T-helper 22 cell (primary cell): ENCODE results near the gene TIMP2.
"Not testable (repeated sequence)": the region's sequence is repeated elsewhere in the genome, so short reads cannot be mapped to it uniquely, and the experiment has no call there.

Source experiments
- DNase-seq: peaks from one replicate; pipeline ENCODE4 v3.0.0-alpha.2; 2020; ENCODE audit warnings: low read depth

TIMP2 gene

GRCh38 chr17:78954684-78955083, 29.5 kb upstream of the TIMP2 start:
- DNase-seq = no peak

GRCh38 chr17:78953356-78954350, 28.5 kb upstream of the TIMP2 start:
- DNase-seq = no peak

DNA sequence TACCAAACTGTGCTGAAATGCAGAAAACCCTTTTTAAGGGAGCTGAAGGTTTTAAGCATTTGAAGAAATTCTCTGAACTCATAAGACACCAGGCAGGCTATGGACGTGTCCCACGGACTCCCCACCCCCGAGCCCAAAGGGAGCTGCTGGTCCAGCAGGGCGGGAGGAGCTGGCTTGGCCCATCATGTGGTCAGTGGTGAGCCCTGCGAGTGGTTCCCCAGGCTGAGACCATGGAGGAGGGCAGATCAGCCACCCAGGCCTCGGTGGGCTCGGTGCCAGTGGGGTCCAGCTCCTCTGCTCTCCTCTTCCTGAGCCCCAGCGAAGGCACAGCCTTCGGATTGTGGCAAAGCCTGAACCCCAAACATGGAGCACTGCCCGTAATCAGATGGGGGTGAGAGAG, 27.5 kb upstream of the TIMP2 start:
- no peak for DNase-seq

DNA sequence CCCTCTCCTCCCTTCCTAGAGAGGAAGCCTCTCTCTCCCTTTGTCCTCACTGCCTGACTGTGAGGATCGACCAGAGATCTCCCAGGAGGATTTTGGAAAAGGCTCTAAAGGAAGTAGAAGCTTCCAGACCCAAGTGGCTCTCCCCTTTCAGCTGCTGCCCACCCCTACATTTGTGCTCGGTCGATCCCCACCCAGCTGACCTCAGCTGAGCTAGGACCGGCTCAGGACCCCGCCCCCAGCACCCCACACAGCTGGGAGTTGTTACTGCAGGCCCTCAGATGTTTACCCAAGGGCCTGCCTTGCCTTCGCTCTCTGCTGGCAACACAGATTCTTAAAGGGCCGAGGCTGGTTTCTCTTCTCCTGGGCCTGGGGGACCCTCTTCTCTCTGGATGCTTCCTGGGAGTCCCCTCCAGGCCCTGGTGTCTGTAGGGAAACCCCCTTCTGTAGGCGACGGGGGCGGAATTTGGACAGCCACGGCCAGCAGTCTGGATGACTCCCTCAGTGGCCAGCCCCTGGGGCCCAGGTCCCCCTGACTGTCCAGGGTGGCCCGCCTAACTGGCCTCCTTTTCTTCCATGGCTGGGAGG, 26.9 kb upstream of the TIMP2 start:
- no peak for DNase-seq

GRCh38 chr17:78950870-78951269, 25.7 kb upstream of the TIMP2 start:
- DNase-seq = no peak

DNA sequence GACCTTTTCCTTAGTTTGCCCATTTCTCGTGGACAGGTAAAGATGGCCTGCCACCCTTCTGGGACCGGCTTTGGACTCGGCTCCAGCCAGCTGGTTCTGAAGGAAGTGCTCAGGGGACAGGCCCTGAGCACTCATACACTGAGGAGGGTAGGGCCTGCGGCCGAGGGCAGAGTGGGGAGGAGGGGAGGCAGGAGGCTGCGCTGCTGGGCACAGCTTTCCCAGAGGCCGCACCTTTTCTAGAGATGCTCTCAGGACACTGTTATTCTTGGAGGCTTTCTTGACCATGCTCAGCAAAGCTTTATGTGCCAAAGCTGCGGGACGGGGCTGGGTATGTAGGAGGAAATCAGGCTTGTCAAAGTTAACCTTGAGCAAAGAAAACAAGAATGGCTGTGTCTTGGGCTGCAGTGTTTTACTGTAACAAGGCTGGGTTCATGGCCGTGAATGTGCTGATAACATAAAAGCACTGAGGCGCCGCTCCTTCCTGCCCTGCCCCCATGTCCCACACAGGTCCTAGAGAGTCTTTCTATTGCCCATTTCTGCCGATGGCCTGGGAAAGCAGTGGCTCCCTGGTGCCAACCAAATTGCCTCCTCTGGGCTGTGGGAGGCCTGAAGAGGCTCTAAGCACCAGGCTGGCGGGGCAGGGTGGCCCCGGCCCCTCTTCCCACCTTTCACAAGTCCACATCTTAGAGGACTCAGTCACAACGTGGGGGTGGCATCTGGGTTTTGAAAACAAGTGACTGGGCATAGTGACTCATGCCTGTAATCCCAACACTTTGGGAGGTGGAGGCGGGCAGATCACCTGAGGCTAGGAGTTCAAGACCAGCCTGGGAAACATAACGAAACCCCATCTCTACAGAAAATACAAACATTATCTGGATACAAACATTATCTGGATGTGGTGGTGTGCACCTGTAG, 22.3 kb upstream of the TIMP2 start:
- DNase-seq = no peak

- no peak for DNase-seq
Measured at GRCh38 chr17:78946631-78947030, 21.4 kb upstream of the TIMP2 start.

DNA sequence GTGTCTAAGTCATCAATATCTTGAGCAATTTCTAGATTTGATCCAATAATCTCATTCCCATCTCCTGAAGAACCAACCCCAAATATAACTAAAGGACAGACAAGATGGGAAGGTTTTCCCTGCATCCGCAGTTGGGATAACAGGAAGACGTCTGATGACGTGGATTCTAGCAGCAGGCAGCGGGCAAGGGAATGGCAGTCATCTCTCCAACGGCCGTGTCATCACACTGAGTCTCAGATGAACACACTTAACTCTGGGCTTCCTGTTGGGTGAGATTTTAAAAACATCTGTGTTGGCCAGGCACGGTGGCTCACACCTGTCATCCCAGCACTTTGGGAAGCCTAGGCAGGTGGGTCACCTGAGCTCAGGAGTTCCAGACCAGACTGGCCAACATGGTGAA, 20.9 kb upstream of the TIMP2 start:
- no peak for DNase-seq

- DNase-seq = not testable (repeated sequence)
Measured at GRCh38 chr17:78945455-78945854, 20.3 kb upstream of the TIMP2 start.

DNA sequence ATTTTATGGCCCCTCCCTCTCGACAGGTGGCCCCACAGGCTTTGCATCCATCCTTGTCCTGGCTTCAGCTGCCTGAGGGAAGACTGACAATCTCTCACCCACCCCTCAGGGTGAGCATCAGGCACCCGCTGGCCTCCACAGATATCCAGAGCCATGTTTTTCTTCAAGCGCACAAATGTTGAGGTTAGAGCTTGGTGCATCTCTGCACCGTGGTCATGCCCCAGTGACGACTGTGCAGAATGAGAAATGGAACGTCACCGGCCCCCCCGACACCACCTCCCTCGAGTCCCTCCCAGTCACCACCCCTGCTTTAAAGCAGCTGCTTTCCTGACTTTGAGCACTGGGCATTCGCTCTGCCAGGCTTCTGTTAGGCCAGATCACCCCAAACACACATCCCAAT, 19.8 kb upstream of the TIMP2 start:
- DNase-seq = no peak

GRCh38 chr17:78944026-78944425, 18.8 kb upstream of the TIMP2 start:
- no peak for DNase-seq

- no peak for DNase-seq
Measured at GRCh38 chr17:78940708-78941107, 15.5 kb upstream of the TIMP2 start.

- DNase-seq = no peak
Measured at GRCh38 chr17:78940258-78940657, 15.1 kb upstream of the TIMP2 start.

DNA sequence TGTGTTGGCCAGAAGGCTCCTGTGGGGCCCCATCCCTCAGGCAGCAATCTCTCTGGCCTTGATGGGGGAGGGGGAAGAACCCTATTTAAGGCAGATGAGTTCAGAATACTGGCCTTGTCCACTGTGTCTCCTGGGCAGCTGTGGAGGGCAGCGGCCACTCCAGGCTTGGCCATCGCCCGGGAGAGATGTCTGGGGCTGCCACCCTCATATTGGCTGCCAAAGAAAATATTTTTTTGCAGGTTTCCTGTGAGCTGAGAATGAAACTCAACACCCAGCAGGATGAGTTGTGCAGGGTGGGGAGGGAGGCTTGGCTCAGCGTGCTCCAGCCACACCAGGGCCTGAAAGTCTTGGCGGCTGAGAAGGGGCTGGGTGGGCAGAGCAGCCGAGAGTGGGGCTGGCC, 14.4 kb upstream of the TIMP2 start:
- DNase-seq = no peak

GRCh38 chr17:78937561-78937960, 12.4 kb upstream of the TIMP2 start:
- no peak for DNase-seq

DNA sequence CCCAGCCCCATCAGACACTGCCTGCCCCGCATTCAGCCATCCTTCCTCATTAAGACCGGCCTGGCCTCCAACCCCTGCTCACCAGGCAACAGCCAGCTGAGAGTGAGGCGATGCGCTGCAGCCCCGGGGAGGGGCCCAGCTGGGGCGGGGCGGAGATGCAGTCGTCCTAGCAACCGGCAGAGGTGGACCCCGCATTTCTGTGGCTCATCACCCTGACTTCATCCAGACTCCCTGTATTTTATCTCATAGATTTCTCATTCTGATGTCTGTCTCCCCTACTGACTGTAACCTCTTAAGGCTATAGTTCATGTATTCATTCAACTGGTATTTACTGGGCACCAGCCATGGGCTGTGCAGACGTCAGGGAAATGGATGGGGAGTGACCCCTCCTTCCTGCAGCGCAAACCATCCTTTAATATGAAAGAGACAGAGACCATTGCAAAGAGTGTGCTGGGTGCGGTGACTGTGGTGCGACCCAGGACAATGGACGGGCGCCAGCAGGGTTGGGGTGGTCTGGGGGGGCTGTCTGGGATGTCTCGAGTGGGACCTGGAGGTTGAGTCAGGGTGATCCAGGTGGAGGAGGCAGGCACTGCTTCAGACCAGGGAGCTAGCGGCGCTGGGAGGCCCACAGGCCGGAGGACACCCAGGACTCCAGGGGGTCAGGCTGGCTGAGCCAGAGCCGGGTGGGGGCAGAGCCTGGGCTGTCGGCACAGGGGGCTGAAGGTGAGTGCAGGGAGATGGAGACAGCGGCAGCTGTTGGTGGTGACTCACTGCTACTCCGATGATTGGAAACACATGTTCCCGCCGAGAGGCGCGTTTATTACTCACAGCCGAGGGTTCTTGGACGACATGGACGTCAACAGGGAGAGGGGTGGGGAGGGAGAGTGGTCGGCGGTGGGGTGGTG, 10.5 kb upstream of the TIMP2 start:
- no peak for DNase-seq

DNA sequence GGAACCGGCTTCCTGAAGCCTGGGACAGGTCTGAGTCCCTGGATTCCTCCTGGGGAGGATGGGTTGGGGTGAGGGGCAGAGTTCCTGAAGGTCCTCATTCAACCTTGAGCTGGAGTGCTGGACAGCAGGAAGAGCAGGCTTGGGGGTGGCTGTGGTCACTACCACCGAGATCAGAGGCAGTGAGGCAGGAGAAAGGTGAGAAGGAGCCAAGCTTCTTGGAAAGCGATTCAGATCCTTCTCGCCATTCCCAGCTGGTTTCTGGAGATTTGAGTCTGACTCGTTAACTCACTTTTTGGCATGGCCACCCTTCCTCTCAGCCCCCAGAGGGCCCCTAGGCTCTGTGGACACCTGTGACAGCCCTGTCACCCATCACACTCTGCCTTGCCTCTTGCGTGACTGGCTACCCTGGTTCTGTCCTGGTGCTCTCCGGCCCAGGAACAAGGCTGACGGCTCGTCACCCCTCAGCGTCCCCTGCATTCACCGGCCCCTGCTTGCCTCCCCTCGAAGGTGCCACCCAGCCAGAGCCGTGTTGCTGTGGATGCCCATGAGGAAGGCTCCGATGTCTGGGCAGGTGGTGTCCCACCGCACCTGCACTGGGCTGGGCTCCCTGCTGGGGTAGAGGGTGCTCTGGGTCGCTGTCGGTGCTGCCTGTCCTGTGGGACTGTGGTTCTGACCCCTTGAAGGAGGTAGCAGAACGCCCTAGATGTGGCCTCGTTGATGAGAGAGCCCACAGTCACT, 9.7 kb upstream of the TIMP2 start:
- DNase-seq = no peak

DNA sequence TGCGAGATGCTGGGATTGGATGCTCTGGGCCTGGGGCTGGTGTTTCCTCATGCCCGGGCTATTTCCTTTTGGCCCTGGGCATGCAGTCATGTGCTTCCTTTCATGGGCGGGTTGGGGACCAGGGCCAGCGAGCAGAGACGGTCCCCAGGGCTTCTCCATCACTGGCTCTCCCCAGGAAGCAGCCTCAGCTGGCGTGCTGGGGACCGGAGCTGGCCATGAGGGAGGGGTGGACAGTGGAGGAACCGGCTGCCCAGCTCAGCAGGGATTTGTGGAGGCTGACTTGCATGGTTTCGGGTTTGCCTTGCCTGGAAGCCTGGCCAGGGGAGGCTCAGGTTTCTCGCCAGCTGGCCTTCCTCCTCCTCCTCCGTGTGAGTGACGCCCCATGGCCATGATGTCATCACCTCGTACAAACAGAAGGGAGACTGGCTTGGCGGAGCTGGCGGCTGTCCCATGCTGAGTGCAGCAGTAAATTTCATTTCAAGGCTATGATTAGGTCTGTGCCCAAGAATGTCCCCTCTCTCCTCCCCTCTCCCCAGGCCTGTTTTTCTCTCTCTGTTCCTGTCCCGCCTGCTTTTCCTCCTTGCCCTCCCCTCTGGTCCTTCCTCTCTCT, 8.9 kb upstream of the TIMP2 start:
- no peak for DNase-seq

GRCh38 chr17:78933025-78933958, 8.1 kb upstream of the TIMP2 start:
- peak; percentile 11 for DNase-seq
